K562 (cell line): ENCODE results near the gene MYL12B. TPM values are rescaled to one million over a fixed set of nuclear protein-coding genes. Genes with fewer than 3 reads are reported as not detected.

Experiments
- CBX5 ChIP-seq: IDR thresholded peaks from 2 replicates; pipeline ENCODE4 v1.6.1; 2014; ENCODE audit warnings: low read depth, borderline replicate concordance
- CBX8 ChIP-seq: fragments of 200-600 bp; sonication (generic); IDR thresholded peaks from 2 replicates; pipeline ENCODE4 v1.6.1; 2012; ENCODE audit warnings: borderline replicate concordance, mixed run types, low read depth, mild to moderate bottlenecking, moderate library complexity, mixed read lengths, low read length, control low read depth, inconsistent platforms; ENCODE audit not compliant: poor library complexity, severe bottlenecking; ENCODE audit errors: extremely low read depth
- CC2D1A ChIP-seq: fragments of 450-650 bp; IDR thresholded peaks from 2 replicates; pipeline ENCODE4 v1.6.1; 2017; ENCODE audit warnings: mild to moderate bottlenecking
- FIP1L1 ChIP-seq: fragments of 200-400 bp; formaldehyde crosslinking; IDR thresholded peaks from 2 replicates; pipeline ENCODE4 v1.6.1; 2018; ENCODE audit warnings: mild to moderate bottlenecking, low read depth, low read length; ENCODE audit not compliant: poor library complexity, severe bottlenecking
- KHSRP ChIP-seq: fragments of 450-650 bp; IDR thresholded peaks from 2 replicates; pipeline ENCODE4 v1.6.1; 2017
- SIN3A ChIP-seq, 2 experiments: fragments of 150-350 bp in 1 of 2; IDR thresholded peaks; 2 replicates each; pipeline ENCODE4 v1.6.1; 2011 to 2016; ENCODE audit warnings: borderline replicate concordance in 2 of 2, low read depth in 2 of 2, low read length in 2 of 2, mild to moderate bottlenecking in 2 of 2, moderate library complexity in 2 of 2; ENCODE audit not compliant: control insufficient read depth in 1 of 2
- SIRT6 ChIP-seq: IDR thresholded peaks from one replicate; pipeline ENCODE4 v1.6.1; 2012; ENCODE audit warnings: low read depth, mild to moderate bottlenecking, control low read depth, inconsistent platforms, low read length, moderate library complexity
- TAF15 ChIP-seq: fragments of 200-400 bp; formaldehyde crosslinking; IDR thresholded peaks from 2 replicates; pipeline ENCODE4 v1.6.1; 2017; ENCODE audit warnings: mild to moderate bottlenecking, low read depth, low read length, moderate library complexity
- polyA plus RNA-seq, 8 experiments: library from polyadenylated mRNA; depleted of rRNA in 4 of 8; stranded (reverse) in 5 of 8; unstranded in 3 of 8; fragments of >200 nt; fragmentation: Nextera tagmentation in 2 of 8; fragmentation: Illumina TruSeq in 1 of 8; extraction: Ambion mirVana in 2 of 8; extraction: Trizol in 1 of 8; gene quantifications; 2 replicates each; pipeline versions ENCODE4 v1.2.1 to v1.2.3, GENCODE V29; 2011 to 2014; ENCODE audit warnings: inconsistent platforms in 1 of 8, missing spikeins in 1 of 8
- total RNA-seq, 7 experiments: library from RNA; depleted of rRNA in 6 of 7; stranded (reverse); fragments of >200 nt in 6 of 7; fragmentation: Illumina TruSeq in 2 of 7; extraction: Trizol in 2 of 7; gene quantifications; 2 replicates each; pipeline versions ENCODE4 v1.2.1 to v1.2.3, GENCODE V29; 2011 to 2021; ENCODE audit warnings: low replicate concordance in 1 of 7
- TF ChIP-seq, protein P1 (sequence below): fragments of 250-450 bp; sonication (Bioruptor Pico); IDR thresholded peaks from 2 replicates; pipeline ENCODE4 v1.4.0; 2020; ENCODE audit warnings: mild to moderate bottlenecking
- TF ChIP-seq, protein P2 (sequence below), 2 experiments: fragments of 450-650 bp; IDR thresholded peaks; 2 replicates each; pipeline ENCODE4 v1.6.1; 2018; ENCODE audit warnings: mild to moderate bottlenecking in 2 of 2, low read depth in 1 of 2; ENCODE audit not compliant: partially characterized antibody in 2 of 2
- TF ChIP-seq, protein P3 (sequence below): fragments of 250-450 bp; sonication (Bioruptor Pico); IDR thresholded peaks from 2 replicates; pipeline ENCODE4 v1.5.0; 2020; ENCODE audit warnings: mild to moderate bottlenecking, borderline replicate concordance

The MYL12B gene
- total and polyA plus RNA-seq, 9 of the 15 experiments (the other 6 are each of a cell fraction or from before 2014, with no cell fraction given): 220 to 995 (median 463) TPM

DNA sequence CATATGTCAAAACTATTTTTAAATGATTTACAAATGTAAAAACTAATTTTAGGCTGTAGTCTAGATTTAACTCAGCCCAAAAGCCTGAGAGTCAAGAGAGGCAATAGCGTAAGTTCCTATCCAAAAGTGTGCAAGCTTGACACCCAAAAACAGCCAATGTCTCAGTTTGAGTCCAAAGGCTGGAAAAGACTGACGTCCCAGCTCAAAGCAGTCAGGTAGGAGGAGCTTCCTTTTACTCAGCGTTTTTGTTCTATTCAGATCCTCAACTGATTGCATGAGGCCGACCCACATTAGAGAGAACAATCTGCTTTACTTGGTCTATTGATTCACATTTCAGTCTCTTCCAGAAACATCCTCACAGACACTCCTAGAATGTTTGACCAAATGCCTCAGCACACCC is 51.8 kb downstream of the MYL12B start (continued):
- TF ChIP-seq, protein P1, sequence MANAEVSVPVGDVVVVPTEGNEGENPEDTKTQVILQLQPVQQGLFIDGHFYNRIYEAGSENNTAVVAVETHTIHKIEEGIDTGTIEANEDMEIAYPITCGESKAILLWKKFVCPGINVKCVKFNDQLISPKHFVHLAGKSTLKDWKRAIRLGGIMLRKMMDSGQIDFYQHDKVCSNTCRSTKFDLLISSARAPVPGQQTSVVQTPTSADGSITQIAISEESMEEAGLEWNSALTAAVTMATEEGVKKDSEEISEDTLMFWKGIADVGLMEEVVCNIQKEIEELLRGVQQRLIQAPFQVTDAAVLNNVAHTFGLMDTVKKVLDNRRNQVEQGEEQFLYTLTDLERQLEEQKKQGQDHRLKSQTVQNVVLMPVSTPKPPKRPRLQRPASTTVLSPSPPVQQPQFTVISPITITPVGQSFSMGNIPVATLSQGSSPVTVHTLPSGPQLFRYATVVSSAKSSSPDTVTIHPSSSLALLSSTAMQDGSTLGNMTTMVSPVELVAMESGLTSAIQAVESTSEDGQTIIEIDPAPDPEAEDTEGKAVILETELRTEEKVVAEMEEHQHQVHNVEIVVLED (CRISPR knock-in tag): no peak
- TF ChIP-seq SIRT6 (no peak), CC2D1A (no peak), KHSRP (no peak), CBX8 (no peak), FIP1L1 (no peak), TAF15 (no peak), CBX5 (no peak), SIN3A (IDR thresholded peaks at IDR 0.05; ENCODE audit: borderline replicate concordance in 2 of 2, control insufficient read depth in 1 of 2, low read depth in 2 of 2, low read length in 2 of 2) (no peak)
- TF ChIP-seq, protein P2, sequence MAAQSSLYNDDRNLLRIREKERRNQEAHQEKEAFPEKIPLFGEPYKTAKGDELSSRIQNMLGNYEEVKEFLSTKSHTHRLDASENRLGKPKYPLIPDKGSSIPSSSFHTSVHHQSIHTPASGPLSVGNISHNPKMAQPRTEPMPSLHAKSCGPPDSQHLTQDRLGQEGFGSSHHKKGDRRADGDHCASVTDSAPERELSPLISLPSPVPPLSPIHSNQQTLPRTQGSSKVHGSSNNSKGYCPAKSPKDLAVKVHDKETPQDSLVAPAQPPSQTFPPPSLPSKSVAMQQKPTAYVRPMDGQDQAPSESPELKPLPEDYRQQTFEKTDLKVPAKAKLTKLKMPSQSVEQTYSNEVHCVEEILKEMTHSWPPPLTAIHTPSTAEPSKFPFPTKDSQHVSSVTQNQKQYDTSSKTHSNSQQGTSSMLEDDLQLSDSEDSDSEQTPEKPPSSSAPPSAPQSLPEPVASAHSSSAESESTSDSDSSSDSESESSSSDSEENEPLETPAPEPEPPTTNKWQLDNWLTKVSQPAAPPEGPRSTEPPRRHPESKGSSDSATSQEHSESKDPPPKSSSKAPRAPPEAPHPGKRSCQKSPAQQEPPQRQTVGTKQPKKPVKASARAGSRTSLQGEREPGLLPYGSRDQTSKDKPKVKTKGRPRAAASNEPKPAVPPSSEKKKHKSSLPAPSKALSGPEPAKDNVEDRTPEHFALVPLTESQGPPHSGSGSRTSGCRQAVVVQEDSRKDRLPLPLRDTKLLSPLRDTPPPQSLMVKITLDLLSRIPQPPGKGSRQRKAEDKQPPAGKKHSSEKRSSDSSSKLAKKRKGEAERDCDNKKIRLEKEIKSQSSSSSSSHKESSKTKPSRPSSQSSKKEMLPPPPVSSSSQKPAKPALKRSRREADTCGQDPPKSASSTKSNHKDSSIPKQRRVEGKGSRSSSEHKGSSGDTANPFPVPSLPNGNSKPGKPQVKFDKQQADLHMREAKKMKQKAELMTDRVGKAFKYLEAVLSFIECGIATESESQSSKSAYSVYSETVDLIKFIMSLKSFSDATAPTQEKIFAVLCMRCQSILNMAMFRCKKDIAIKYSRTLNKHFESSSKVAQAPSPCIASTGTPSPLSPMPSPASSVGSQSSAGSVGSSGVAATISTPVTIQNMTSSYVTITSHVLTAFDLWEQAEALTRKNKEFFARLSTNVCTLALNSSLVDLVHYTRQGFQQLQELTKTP (IDR thresholded peaks at IDR 0.05; ENCODE audit: low read depth in 1 of 2, partially characterized antibody in 2 of 2): no peak
- TF ChIP-seq, protein P3, sequence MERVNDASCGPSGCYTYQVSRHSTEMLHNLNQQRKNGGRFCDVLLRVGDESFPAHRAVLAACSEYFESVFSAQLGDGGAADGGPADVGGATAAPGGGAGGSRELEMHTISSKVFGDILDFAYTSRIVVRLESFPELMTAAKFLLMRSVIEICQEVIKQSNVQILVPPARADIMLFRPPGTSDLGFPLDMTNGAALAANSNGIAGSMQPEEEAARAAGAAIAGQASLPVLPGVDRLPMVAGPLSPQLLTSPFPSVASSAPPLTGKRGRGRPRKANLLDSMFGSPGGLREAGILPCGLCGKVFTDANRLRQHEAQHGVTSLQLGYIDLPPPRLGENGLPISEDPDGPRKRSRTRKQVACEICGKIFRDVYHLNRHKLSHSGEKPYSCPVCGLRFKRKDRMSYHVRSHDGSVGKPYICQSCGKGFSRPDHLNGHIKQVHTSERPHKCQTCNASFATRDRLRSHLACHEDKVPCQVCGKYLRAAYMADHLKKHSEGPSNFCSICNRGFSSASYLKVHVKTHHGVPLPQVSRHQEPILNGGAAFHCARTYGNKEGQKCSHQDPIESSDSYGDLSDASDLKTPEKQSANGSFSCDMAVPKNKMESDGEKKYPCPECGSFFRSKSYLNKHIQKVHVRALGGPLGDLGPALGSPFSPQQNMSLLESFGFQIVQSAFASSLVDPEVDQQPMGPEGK (CRISPR knock-in tag): no peak
